AG10803 (cell line): ENCODE results near the gene PDZD8.

Experiments used
- DNase-seq: peaks from one replicate; pipeline ENCODE4 v3.0.0; 2010; ENCODE audit warnings: low read depth
- H3K4me3 ChIP-seq: 2 replicates; pipeline ENCODE4 v1.5.1; 2011; ENCODE audit warnings: mild to moderate bottlenecking, low read length, control low read depth
- CTCF ChIP-seq: conservative IDR thresholded peaks from 2 replicates; pipeline ENCODE4 v1.5.1; 2011; ENCODE audit warnings: mild to moderate bottlenecking, low read length, control low read depth, inconsistent platforms

The PDZD8 gene

GRCh38 chr10:117409549-117410305 lies 34.5 kb upstream of the PDZD8 start:
- TF ChIP-seq CTCF, result no peak
- DNase-seq, result no peak

DNA sequence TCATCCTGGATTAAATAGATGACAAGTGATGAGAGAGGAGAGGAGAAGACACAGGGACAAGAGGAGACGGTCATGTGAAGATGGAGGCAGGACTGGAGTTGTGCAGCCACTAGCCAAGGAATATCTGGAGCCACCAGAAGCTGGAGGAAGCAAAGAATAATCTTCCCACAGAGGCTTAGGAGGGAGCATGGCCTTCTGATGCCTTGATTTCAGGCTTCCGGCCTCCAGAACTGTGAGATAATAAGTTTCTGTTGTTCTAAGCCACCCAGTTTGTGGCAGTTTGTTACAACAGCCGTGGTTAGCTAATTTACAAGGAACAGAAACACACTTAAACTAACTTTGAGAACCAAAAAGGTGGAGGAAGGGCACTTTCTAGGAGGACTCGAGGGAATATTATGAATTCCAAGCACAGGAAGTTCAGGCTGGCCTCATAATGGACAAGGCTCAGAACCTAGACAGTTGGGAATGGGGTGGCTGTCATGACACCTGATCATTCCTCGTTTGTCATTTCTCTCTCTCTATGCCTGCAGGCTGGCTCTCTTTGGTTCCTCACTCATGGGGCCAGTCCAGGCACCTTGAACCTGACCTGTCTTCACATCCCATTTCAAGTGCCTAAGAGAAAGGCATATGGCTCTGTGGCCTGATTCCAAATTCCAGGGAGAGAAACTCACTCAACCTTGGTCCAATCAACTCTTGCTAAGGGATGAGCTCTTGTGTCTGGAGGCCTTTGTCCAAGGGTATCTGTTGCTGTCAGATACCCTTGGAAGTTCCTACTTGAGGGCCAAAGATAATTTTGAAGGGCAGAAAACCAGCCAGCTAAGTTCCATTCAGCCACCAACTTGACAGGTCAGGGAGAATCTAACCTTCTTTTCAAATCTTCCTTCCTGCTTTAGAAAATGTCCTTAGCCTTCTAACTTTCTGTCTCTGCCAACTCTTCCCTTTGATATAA lies 33.5 kb upstream of the PDZD8 start:
- no peak for TF ChIP-seq CTCF
- no peak overlapping the region for H3K4me3 ChIP-seq
- no peak for DNase-seq

More at GRCh38 chr10:117409549-117410305, 34.5 kb upstream of the PDZD8 start:
- H3K4me3 ChIP-seq, result no peak overlapping the region

- no peak for TF ChIP-seq CTCF
These were observed 30.5 kb upstream of the PDZD8 start for GRCh38 chr10:117405730-117406129.

DNA sequence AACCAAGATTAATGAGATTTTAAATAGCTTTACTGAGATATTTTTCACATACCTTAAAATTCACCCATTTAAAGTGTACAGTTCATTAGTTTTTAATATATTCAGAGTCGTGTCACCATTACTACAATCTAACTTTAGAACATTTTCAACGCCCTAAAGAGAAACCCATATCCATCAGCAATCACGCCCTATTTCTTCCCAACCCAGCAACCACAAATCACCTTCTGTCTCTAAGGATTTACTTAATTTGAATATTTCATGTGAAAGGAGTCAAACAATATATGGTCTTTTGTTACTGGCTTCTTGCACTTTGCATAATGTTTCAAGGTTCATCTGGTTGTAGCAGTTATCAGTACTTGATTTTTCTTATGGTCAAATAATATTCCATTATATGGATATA lies 25.1 kb upstream of the PDZD8 start:
- no peak for TF ChIP-seq CTCF
- no peak overlapping the region for H3K4me3 ChIP-seq

More at GRCh38 chr10:117405730-117406129, 30.5 kb upstream of the PDZD8 start:
- H3K4me3 ChIP-seq, result no peak overlapping the region
- no peak for DNase-seq

GRCh38 chr10:117399341-117400196 lies 24.3 kb upstream of the PDZD8 start:
- H3K4me3 ChIP-seq, result no peak overlapping the region
- TF ChIP-seq CTCF, result no peak
- no peak for DNase-seq

More for the DNA sequence above, 25.1 kb upstream of the PDZD8 start:
- no peak for DNase-seq

GRCh38 chr10:117398029-117398428 lies 22.8 kb upstream of the PDZD8 start:
- H3K4me3 ChIP-seq, result no peak overlapping the region
- no peak for DNase-seq
- TF ChIP-seq CTCF, result no peak
